HG03460 (cell line): ENCODE results near the gene MAP4K3.

ENCODE experiments used
- ATAC-seq: cut with Tn5 transposase; IDR thresholded peaks from one replicate; pipeline ENCODE4 v1.9.1; 2021; ENCODE audit not compliant: unreplicated experiment

MAP4K3 gene

DNA sequence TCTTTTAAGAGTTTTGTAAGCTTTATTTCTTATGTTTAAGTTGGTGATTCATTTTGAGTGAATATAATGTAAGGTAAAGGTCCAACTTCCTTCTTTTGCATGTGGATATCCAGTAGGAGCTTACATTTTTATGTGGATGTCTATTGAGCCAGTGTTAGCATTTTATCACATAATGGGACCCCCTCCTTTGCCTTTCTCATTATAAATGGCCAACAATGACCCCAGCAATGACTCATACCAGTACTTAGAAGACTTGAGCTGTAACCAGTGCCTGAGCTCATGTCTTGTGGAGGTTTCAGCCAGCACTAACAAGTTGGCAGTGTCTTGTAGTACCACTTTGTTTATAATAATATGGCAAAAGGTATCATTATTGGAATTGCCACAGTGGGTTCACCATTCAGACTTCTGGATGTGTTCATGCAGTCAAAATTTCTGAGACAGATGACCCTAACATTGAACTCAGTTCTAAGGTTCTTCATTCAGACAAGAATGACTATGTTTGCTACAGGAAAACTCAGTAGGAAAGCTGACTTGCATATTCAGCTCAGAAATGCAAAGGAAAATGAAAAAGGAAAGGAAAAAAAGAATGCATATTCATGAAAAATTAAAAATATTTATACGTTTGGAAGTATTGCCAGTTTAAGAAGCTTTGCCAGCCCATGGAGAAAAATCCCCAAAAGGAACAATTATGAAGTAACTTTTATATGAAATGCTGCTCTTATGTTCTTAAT, 234.3 kb downstream of the MAP4K3 start:
- ATAC-seq, result no peak
